ENCODE data around the gene ZNF117.
"Not testable (repeated sequence)": the region's sequence is repeated elsewhere in the genome, so short reads cannot be mapped to it uniquely, and the experiment has no call there.

ZNF117 gene

GRCh38 chr7:64996305-64996704 lies 5.5 kb upstream of the ZNF117 start:
- DNase-seq (ENCODE audit: low read depth) = no peak

GRCh38 chr7:64993901-64994300 lies 3.1 kb upstream of the ZNF117 start:
- DNase-seq (ENCODE audit: low read depth) = no peak

- DNase-seq (ENCODE audit: low read depth) = no peak
Observed at GRCh38 chr7:64992971-64993370, 2.1 kb upstream of the ZNF117 start.

- DNase-seq (ENCODE audit: low read depth) = no peak
Observed at GRCh38 chr7:64990216-64990615, 620 bp downstream of the ZNF117 start.

GRCh38 chr7:64978497-64979203 lies 12.2 kb downstream of the ZNF117 start:
- no peak for DNase-seq (ENCODE audit: low read depth)

- DNase-seq (ENCODE audit: low read depth) = no peak
Observed at GRCh38 chr7:64965594-64965993, 25.2 kb downstream of the ZNF117 start.

- no peak for DNase-seq (ENCODE audit: low read depth)
Observed at GRCh38 chr7:64959072-64959747, 31.6 kb downstream of the ZNF117 start.

- no peak for DNase-seq (ENCODE audit: low read depth)
Observed at GRCh38 chr7:64951250-64951848, 39.5 kb downstream of the ZNF117 start.

- not testable (repeated sequence) for DNase-seq (ENCODE audit: low read depth)
Observed at GRCh38 chr7:64950673-64951072, 40.2 kb downstream of the ZNF117 start.

- DNase-seq (ENCODE audit: low read depth) = not testable (repeated sequence)
Observed at GRCh38 chr7:64948774-64949173, 42.1 kb downstream of the ZNF117 start.

GRCh38 chr7:64947252-64948000 lies 43.4 kb downstream of the ZNF117 start:
- no peak for DNase-seq (ENCODE audit: low read depth)

- DNase-seq (ENCODE audit: low read depth) = no peak
Observed at GRCh38 chr7:64946772-64947171, 44.1 kb downstream of the ZNF117 start.

GRCh38 chr7:64945503-64946175 lies 45.2 kb downstream of the ZNF117 start:
- no peak for DNase-seq (ENCODE audit: low read depth)

GRCh38 chr7:64944667-64945502 lies 46.0 kb downstream of the ZNF117 start:
- DNase-seq (ENCODE audit: low read depth) = not testable (repeated sequence)

GRCh38 chr7:64940021-64940420 lies 50.8 kb downstream of the ZNF117 start:
- not testable (repeated sequence) for DNase-seq (ENCODE audit: low read depth)

GRCh38 chr7:64938540-64938939 lies 52.3 kb downstream of the ZNF117 start:
- DNase-seq (ENCODE audit: low read depth) = no peak

GRCh38 chr7:64934478-64934877 lies 56.4 kb downstream of the ZNF117 start:
- no peak for DNase-seq (ENCODE audit: low read depth)

- not testable (repeated sequence) for DNase-seq (ENCODE audit: low read depth)
Observed at GRCh38 chr7:64928252-64929187, 62.3 kb downstream of the ZNF117 start.
